NCI-H460 (cell line): ENCODE data around the gene CUL9. TPM values are rescaled to one million over a fixed set of nuclear protein-coding genes. Genes with fewer than 3 reads are reported as not detected.

Experiments
- DNase-seq: peaks from one replicate; pipeline ENCODE4 v3.0.0-alpha.2; 2016; ENCODE audit warnings: low read depth; ENCODE audit errors: extremely low read depth
- total RNA-seq: library from RNA; depleted of rRNA; stranded (reverse); fragments of >200 nt; shearing (Covaris generic); gene quantifications from 2 replicates; pipeline ENCODE4 v1.2.3, GENCODE V29; 2014

Gene CUL9
- total RNA-seq, 1 experiment from 2014 or later: 16.4 TPM

- DNase-seq: no peak
These were observed 44.3 kb downstream of the CUL9 start for GRCh38 chr6:43226192-43226851.

GRCh38 chr6:43228951-43229802 is 47.2 kb downstream of the CUL9 start, which contains the start of gene DNPH1:
Gene DNPH1 (minus strand): TSS chr6:43229481. CDS start chr6:43229456, 25 bp downstream.
- DNase-seq: peak; percentile 52

- DNase-seq: no peak
These were observed 48.0 kb downstream of the CUL9 start for GRCh38 chr6:43229803-43230620.

- DNase-seq: no peak
These were observed 49.1 kb downstream of the CUL9 start for GRCh38 chr6:43231053-43231452.

GRCh38 chr6:43231735-43232450 is 49.9 kb downstream of the CUL9 start:
- no peak for DNase-seq

GRCh38 chr6:43235841-43236240 is 53.8 kb downstream of the CUL9 start:
- no peak for DNase-seq

- no peak for DNase-seq
These were observed 57.1 kb downstream of the CUL9 start for GRCh38 chr6:43239054-43239453.

GRCh38 chr6:43240950-43241349 is 59.0 kb downstream of the CUL9 start:
- no peak for DNase-seq

- no peak for DNase-seq
These were observed 59.5 kb downstream of the CUL9 start for GRCh38 chr6:43241446-43241845.

GRCh38 chr6:43242908-43243663 is 61.1 kb downstream of the CUL9 start, which contains the start of gene TTBK1:
Gene TTBK1 (plus strand): TSS chr6:43243481. CDS start chr6:43246661, 3,180 bp downstream.
- DNase-seq: no peak

GRCh38 chr6:43243664-43244321 is 61.8 kb downstream of the CUL9 start:
- no peak for DNase-seq

GRCh38 chr6:43246301-43247113 is 64.5 kb downstream of the CUL9 start:
- DNase-seq: peak; percentile 21

GRCh38 chr6:43247114-43247999 is 65.4 kb downstream of the CUL9 start:
- DNase-seq: peak; percentile 47

- DNase-seq: no peak
These were observed 66.1 kb downstream of the CUL9 start for GRCh38 chr6:43248101-43248500.

- no peak for DNase-seq
These were observed 66.8 kb downstream of the CUL9 start for GRCh38 chr6:43248791-43249190.

GRCh38 chr6:43250992-43251373 is 69.0 kb downstream of the CUL9 start:
- DNase-seq: no peak

- no peak for DNase-seq
These were observed 71.4 kb downstream of the CUL9 start for GRCh38 chr6:43253401-43253800.
